Esophagus muscularis mucosa (tissue), 4 donors: ENCODE results near the gene GFPT1. TPM values are rescaled to one million over a fixed set of nuclear protein-coding genes. Genes with fewer than 3 reads are reported as not detected.

ENCODE experiments used
- DNase-seq: peaks from one replicate; pipeline ENCODE4 v3.0.0-alpha.2; 2017; ENCODE audit errors: extremely low spot score
- H3K27ac ChIP-seq, 4 donors: fragments of 200-600 bp; sonication (generic); replicated peaks in 1 of 4; 1 replicate in 3 of 4; 2 replicates in 1 of 4; pipeline ENCODE4 v1.5.1; 2016 to 2019; ENCODE audit warnings: mild to moderate bottlenecking in 1 of 4
- H3K27me3 ChIP-seq, 4 donors: fragments of 200-600 bp; sonication (generic); one replicate each; pipeline versions ENCODE4 v1.5.1 to v1.6.0; 2016 to 2019
- H3K36me3 ChIP-seq, 4 donors: fragments of 200-600 bp; sonication (generic); one replicate each; pipeline ENCODE4 v1.5.1; 2016 to 2019
- H3K4me1 ChIP-seq, 4 donors: fragments of 200-600 bp; sonication (generic); one replicate each; pipeline ENCODE4 v1.5.1; 2016 to 2019
- H3K4me3 ChIP-seq, 4 donors: fragments of 200-600 bp; sonication (generic); 1 replicate in 2 of 4; 2 replicates in 2 of 4; pipeline ENCODE4 v1.5.1; 2016 to 2019; ENCODE audit warnings: mild to moderate bottlenecking in 4 of 4, moderate library complexity in 1 of 4
- H3K9me3 ChIP-seq, 4 donors: fragments of 200-600 bp; sonication (generic); 1 replicate in 3 of 4; 2 replicates in 1 of 4; pipeline ENCODE4 v1.5.1; 2016 to 2019
- EP300 ChIP-seq: sonication (generic); formaldehyde crosslinking; IDR thresholded peaks from one replicate; pipeline ENCODE4 v1.6.1; 2017; ENCODE audit warnings: antibody characterized with exemption
- POLR2A ChIP-seq: fragments of 450-650 bp; IDR thresholded peaks from one replicate; pipeline ENCODE4 v1.6.1; 2017; ENCODE audit warnings: antibody characterized with exemption, moderate library complexity, mild to moderate bottlenecking, low read depth
- POLR2AphosphoS5 ChIP-seq, 2 donors: sonication (generic); formaldehyde crosslinking; IDR thresholded peaks; one replicate each; pipeline ENCODE4 v1.6.1; 2017; ENCODE audit warnings: antibody characterized with exemption in 2 of 2
- WGBS: methylation state at CpG from one replicate; pipeline ENCODE4 v1.1.5; 2018; 5-methylcytosine and 5-hydroxymethylcytosine counted together
- intact Hi-C: fragments of 100-400 bp; cut with DNase I; formaldehyde crosslinking; loops from one replicate; pipeline ENCODE4 v1.15.1; 2023
- small RNA-seq, 3 donors: library from RNA; depleted of rRNA; stranded (forward); fragments of <200 nt; gene quantifications; one replicate each; pipeline ENCODE3, GENCODE V24; 2016
- total RNA-seq, 4 donors: library from RNA; depleted of rRNA; stranded (reverse); fragments of >200 nt; gene quantifications; one replicate each; pipeline versions ENCODE4 v1.1.0 to v1.2.1, GENCODE V29; 2016
- TF ChIP-seq, protein P1 (sequence below), 3 experiments: fragments of 200-600 bp in 2 of 3; fragments of 450-650 bp in 1 of 3; sonication (generic) in 2 of 3; IDR thresholded peaks; one replicate each; pipeline ENCODE4 v1.5.1; 2017 to 2019; ENCODE audit warnings: antibody characterized with exemption in 3 of 3, mild to moderate bottlenecking in 2 of 3, moderate library complexity in 1 of 3

Gene GFPT1
- total RNA-seq, 4 donors from 2014 or later = 17.4 to 25.3 (median 23.2) TPM

DNA sequence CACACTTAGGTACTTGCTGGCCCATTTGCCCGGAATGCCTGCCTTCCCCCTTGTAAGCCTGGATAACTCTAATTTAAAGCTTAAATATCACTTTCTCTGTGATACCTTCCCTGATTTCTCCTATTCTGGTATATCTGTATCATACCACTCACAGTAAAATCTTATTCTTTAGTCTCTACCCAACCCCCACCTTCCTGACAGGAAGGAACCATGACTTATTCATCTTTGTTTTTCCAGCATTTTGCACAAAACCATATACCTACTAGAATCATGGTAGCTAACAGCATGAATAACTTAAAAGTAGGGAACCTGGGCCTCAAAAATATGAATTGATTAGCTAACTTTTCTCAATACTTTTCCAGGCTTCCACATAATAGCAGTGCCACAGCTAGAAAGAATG lies 111.5 kb downstream of the GFPT1 start:
- no peaks in the 10 kb centered on the region for H3K27me3 ChIP-seq
- TF ChIP-seq, protein P1, sequence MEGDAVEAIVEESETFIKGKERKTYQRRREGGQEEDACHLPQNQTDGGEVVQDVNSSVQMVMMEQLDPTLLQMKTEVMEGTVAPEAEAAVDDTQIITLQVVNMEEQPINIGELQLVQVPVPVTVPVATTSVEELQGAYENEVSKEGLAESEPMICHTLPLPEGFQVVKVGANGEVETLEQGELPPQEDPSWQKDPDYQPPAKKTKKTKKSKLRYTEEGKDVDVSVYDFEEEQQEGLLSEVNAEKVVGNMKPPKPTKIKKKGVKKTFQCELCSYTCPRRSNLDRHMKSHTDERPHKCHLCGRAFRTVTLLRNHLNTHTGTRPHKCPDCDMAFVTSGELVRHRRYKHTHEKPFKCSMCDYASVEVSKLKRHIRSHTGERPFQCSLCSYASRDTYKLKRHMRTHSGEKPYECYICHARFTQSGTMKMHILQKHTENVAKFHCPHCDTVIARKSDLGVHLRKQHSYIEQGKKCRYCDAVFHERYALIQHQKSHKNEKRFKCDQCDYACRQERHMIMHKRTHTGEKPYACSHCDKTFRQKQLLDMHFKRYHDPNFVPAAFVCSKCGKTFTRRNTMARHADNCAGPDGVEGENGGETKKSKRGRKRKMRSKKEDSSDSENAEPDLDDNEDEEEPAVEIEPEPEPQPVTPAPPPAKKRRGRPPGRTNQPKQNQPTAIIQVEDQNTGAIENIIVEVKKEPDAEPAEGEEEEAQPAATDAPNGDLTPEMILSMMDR (IDR thresholded peaks at IDR 0.05) = no peak
- TF ChIP-seq EP300 = no peak
- no peak for TF ChIP-seq POLR2A
- no peak for TF ChIP-seq POLR2AphosphoS5 (IDR thresholded peaks at IDR 0.05)
- H3K9me3 ChIP-seq = no peaks in the 10 kb centered on the region
- H3K4me1 ChIP-seq = peaks cover 0 to 20% (median 12%) of the 10 kb centered on the region in 4 donors
- no peak overlapping the region for H3K27ac ChIP-seq
- DNase-seq = no peak
- intact Hi-C loops = no loop called here
- no peaks in the 10 kb centered on the region for H3K36me3 ChIP-seq
- 100% methylated on average over 1 of the region's 1 CpG for WGBS
- no peak overlapping the region for H3K4me3 ChIP-seq

- DNase-seq = no peak
- no peaks in the 10 kb centered on the region for H3K27me3 ChIP-seq
- H3K4me1 ChIP-seq = peaks cover 0 to 20% (median 12%) of the 10 kb centered on the region in 4 donors
- H3K4me3 ChIP-seq = no peak overlapping the region
- TF ChIP-seq, protein P1 (IDR thresholded peaks at IDR 0.05) = no peak
- TF ChIP-seq EP300 (no peak), POLR2AphosphoS5 (IDR thresholded peaks at IDR 0.05) (no peak), POLR2A (no peak)
- no peak overlapping the region for H3K27ac ChIP-seq
- no peaks in the 10 kb centered on the region for H3K9me3 ChIP-seq
- H3K36me3 ChIP-seq = no peaks in the 10 kb centered on the region
- 76% methylated on average over 9 of the region's 9 CpGs for WGBS
- intact Hi-C loops = no loop called here
Observed at GRCh38 chr2:69272803-69273471, 114.1 kb downstream of the GFPT1 start.

DNA sequence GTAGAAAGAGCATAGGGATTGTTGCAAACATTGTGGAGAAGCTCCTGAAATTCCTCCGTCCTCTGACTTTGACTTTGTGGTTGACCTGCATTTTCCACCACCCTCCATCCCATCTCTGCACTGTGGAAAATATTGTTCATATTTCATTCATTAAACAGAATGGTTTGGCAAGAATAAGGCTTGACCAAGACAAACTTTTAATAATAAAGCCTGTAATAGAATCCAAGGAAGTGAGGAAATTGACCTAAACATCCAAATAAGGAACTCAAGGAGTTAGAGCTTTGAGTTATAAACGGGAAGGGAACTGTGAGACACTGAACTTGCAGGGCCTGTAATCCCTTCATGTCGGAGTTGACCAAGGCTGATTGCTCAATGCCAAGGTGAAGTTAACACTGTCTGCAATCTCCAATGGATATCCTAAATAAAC lies 115.2 kb downstream of the GFPT1 start:
- Histone ChIP-seq H3K36me3 (no peaks in the 10 kb centered on the region), H3K4me3 (no peak overlapping the region), H3K9me3 (no peaks in the 10 kb centered on the region), H3K27me3 (no peaks in the 10 kb centered on the region), H3K27ac (no peak overlapping the region), H3K4me1 (peaks cover 0 to 20% (median 12%) of the 10 kb centered on the region in 4 donors)
- intact Hi-C loops = no loop called here
- TF ChIP-seq POLR2AphosphoS5 (IDR thresholded peaks at IDR 0.05) (no peak), EP300 (no peak), POLR2A (no peak)
- TF ChIP-seq, protein P1 (IDR thresholded peaks at IDR 0.05) = no peak
- 19% methylated on average over 3 of the region's 3 CpGs for WGBS
- no peak for DNase-seq

Small RNA genes within 50 kb of the gene (small RNA-seq; reads per million reads assigned to genes)
- gene RF00019 = 0 reads per million in 3 donors

Other genes with a start within 250 kb of the GFPT1 start
- 10 to 100 TPM; 45.4 to 74.8 (median 48.8) TPM for gene NFU1, start 50.2 kb upstream of the GFPT1 start, total RNA-seq